GM12801 (cell line): Measurements from ENCODE around the gene C4orf50.

Experiments
- CTCF ChIP-seq: IDR thresholded peaks from one replicate; pipeline ENCODE4 v1.5.1; 2011; ENCODE audit warnings: control low read depth; ENCODE audit not compliant: insufficient read length; ENCODE audit errors: extremely low read depth

C4orf50 gene

GRCh38 chr4:5885733-5886132 is 132.5 kb downstream of the C4orf50 start:
- no peak for TF ChIP-seq CTCF

- no peak for TF ChIP-seq CTCF
These were observed 133.4 kb downstream of the C4orf50 start for GRCh38 chr4:5884796-5885195.

- no peak for TF ChIP-seq CTCF
These were observed 134.3 kb downstream of the C4orf50 start for GRCh38 chr4:5883916-5884315.

GRCh38 chr4:5882947-5883346 is 135.3 kb downstream of the C4orf50 start:
- TF ChIP-seq CTCF, result no peak

- no peak for TF ChIP-seq CTCF
These were observed 136.9 kb downstream of the C4orf50 start for GRCh38 chr4:5881340-5881739.

GRCh38 chr4:5878359-5878758 is 139.9 kb downstream of the C4orf50 start:
- no peak for TF ChIP-seq CTCF

GRCh38 chr4:5877392-5877791 is 140.8 kb downstream of the C4orf50 start:
- no peak for TF ChIP-seq CTCF
